Trophoblast cell (in vitro differentiated cells and primary cell): ENCODE data around the gene MGRN1.

Experiments used
- DNase-seq, 2 donors: peaks; one replicate each; pipeline ENCODE4 v3.0.0-alpha.2; 2016
- H2AFZ ChIP-seq: 2 replicates; pipeline ENCODE4 v1.6.1; 2013; ENCODE audit warnings: low read length, moderate library complexity, mild to moderate bottlenecking; ENCODE audit not compliant: insufficient read depth, poor library complexity
- H2AK5ac ChIP-seq: 2 replicates; pipeline ENCODE4 v1.6.1; 2013; ENCODE audit warnings: mild to moderate bottlenecking, low read length
- H2BK120ac ChIP-seq: 2 replicates; pipeline ENCODE4 v1.6.1; 2013; ENCODE audit warnings: low read length, mild to moderate bottlenecking, moderate library complexity; ENCODE audit not compliant: insufficient read depth, poor library complexity
- H2BK12ac ChIP-seq: 2 replicates; pipeline ENCODE4 v1.6.1; 2013; ENCODE audit warnings: mild to moderate bottlenecking, low read length, moderate library complexity
- H2BK5ac ChIP-seq: 2 replicates; pipeline ENCODE4 v1.6.1; 2013; ENCODE audit warnings: low read length, low read depth, moderate library complexity, mild to moderate bottlenecking; ENCODE audit not compliant: poor library complexity
- H3K14ac ChIP-seq: 2 replicates; pipeline ENCODE4 v1.6.1; 2013; ENCODE audit warnings: mild to moderate bottlenecking, low read length
- H3K18ac ChIP-seq: 2 replicates; pipeline ENCODE4 v1.6.1; 2013; ENCODE audit warnings: mild to moderate bottlenecking, low read length
- H3K23ac ChIP-seq: 2 replicates; pipeline ENCODE4 v1.6.1; 2013; ENCODE audit warnings: low read length
- H3K27ac ChIP-seq: 2 replicates; pipeline ENCODE4 v1.5.1; 2013; ENCODE audit warnings: low read depth, mild to moderate bottlenecking, inconsistent platforms, low read length, moderate library complexity
- H3K27me3 ChIP-seq: 2 replicates; pipeline ENCODE4 v1.6.1; 2013; ENCODE audit warnings: inconsistent platforms, mild to moderate bottlenecking, low read length, moderate library complexity; ENCODE audit not compliant: insufficient read depth
- H3K36me3 ChIP-seq, 2 experiments: 1 replicate in 1 of 2; 2 replicates in 1 of 2; pipeline ENCODE4 v1.6.1; 2013; ENCODE audit warnings: low read length in 2 of 2, mild to moderate bottlenecking in 2 of 2, moderate library complexity in 1 of 2; ENCODE audit not compliant: insufficient read depth in 2 of 2, control insufficient read depth in 1 of 2
- H3K4ac ChIP-seq: 2 replicates; pipeline ENCODE4 v1.6.1; 2013; ENCODE audit warnings: low read depth, mild to moderate bottlenecking, low read length, moderate library complexity
- H3K4me1 ChIP-seq, 2 experiments: 1 replicate in 1 of 2; 2 replicates in 1 of 2; pipeline ENCODE4 v1.6.1; 2013; ENCODE audit warnings: low read length in 2 of 2, mild to moderate bottlenecking in 2 of 2, moderate library complexity in 1 of 2; ENCODE audit not compliant: insufficient read depth in 2 of 2, control insufficient read depth in 1 of 2
- H3K4me2 ChIP-seq: 2 replicates; pipeline ENCODE4 v1.6.1; 2013; ENCODE audit warnings: inconsistent platforms, mild to moderate bottlenecking, low read length, moderate library complexity
- H3K4me3 ChIP-seq: 2 replicates; pipeline ENCODE4 v1.5.1; 2013; ENCODE audit warnings: mild to moderate bottlenecking, low read depth, low read length, inconsistent platforms
- H3K79me1 ChIP-seq: one replicate; pipeline ENCODE4 v1.6.1; 2013; ENCODE audit warnings: low read length
- H3K79me2 ChIP-seq: 2 replicates; pipeline ENCODE4 v1.6.1; 2013; ENCODE audit warnings: low read length, mild to moderate bottlenecking; ENCODE audit not compliant: control insufficient read depth, insufficient read depth, poor library complexity
- H3K9ac ChIP-seq: 2 replicates; pipeline ENCODE4 v1.6.1; 2013; ENCODE audit warnings: mild to moderate bottlenecking, low read length
- H3K9me3 ChIP-seq: 2 replicates; pipeline ENCODE4 v1.6.1; 2013; ENCODE audit warnings: low read depth, mild to moderate bottlenecking, control low read depth, inconsistent platforms, low read length; ENCODE audit not compliant: insufficient read depth
- H4K12ac ChIP-seq: 2 replicates; pipeline ENCODE4 v1.6.1; 2013; ENCODE audit warnings: low read depth, mild to moderate bottlenecking, low read length, moderate library complexity
- H4K8ac ChIP-seq: 2 replicates; pipeline ENCODE4 v1.6.1; 2013; ENCODE audit warnings: low read depth, mild to moderate bottlenecking, low read length, moderate library complexity
- H4K91ac ChIP-seq: one replicate; pipeline ENCODE4 v1.6.1; 2013; ENCODE audit warnings: low read depth, mild to moderate bottlenecking, low read length, moderate library complexity
- WGBS: extraction: QIAGEN DNeasy Blood & Tissue Kit; methylation state at CpG from one replicate; pipeline ENCODE4 v1.1.7; 2013; ENCODE audit warnings: missing lambda C conversion rate; ENCODE audit not compliant: insufficient read length, insufficient coverage; ENCODE audit errors: extremely low coverage; 5-methylcytosine and 5-hydroxymethylcytosine counted together

Gene MGRN1

DNA sequence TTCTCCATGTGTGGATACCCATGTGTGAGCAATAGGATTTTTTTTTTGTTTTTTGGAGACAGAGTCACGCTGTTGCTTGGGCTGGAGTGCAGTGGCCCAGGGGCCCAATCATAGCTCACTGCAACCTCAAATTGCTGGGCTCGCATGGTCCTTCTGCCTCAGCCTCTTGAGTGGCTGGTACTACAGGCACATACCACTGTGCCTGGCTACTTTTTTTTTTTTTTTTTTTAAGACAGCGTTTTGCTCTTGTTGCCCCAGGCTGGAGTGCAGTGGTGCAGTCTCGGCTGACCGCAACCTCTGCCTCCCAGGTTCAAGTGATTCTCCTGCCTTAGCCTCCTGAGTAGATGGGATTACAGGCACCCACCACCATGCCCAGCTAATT lies 16.7 kb downstream of the MGRN1 start:
- no peaks in the 10 kb centered on the region for H3K79me1 ChIP-seq
- peaks cover 7 to 16% of the 10 kb centered on the region in 2 experiments for H3K4me1 ChIP-seq
- no peak overlapping the region for H3K4me3 ChIP-seq
- H3K27me3 ChIP-seq = no peaks in the 10 kb centered on the region
- peaks cover 10 to 14% of the 10 kb centered on the region in 2 experiments for H3K36me3 ChIP-seq
- H4K8ac ChIP-seq = no peak overlapping the region
- H3K23ac ChIP-seq = no peak overlapping the region
- H2BK5ac ChIP-seq = no peak overlapping the region
- H3K27ac ChIP-seq = no peak overlapping the region
- H2BK12ac ChIP-seq = no peak overlapping the region
- H3K9ac ChIP-seq = no peak overlapping the region
- H2AK5ac ChIP-seq = no peak overlapping the region
- H3K4ac ChIP-seq = no peak overlapping the region
- H2BK120ac ChIP-seq = no peak overlapping the region
- no peak overlapping the region for H2AFZ ChIP-seq
- no peak overlapping the region for H4K91ac ChIP-seq
- no peak overlapping the region for H3K18ac ChIP-seq
- no peak for DNase-seq
- H3K79me2 ChIP-seq = peaks cover 11% of the 10 kb centered on the region
- H3K9me3 ChIP-seq = peaks cover 3% of the 10 kb centered on the region
- H3K14ac ChIP-seq = no peak overlapping the region
- H3K4me2 ChIP-seq = no peak overlapping the region
- H4K12ac ChIP-seq = no peak overlapping the region
- no CpG with 5 or more reads among the region's 5 CpGs for WGBS

DNA sequence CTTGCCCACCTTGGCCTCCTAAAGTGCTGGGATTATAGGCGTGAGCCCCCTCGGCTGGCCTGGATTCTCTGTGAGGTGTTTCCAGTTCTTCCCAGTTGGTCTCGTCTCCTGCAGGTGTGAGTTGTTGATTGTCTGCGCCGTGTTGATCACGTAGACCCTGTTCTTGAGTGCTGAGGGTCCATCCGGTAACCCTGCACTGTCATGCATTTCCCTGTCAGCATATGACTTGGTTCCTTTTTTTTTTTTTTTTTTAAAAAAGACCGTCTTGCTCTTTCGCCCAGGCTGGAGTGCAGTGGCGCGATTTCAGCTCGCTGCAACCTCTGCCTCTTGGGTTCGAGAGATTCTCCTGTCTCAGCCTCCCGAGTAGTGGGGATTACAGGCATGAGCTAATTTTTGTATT lies 17.3 kb downstream of the MGRN1 start:
- H3K14ac ChIP-seq = no peak overlapping the region
- H2AK5ac ChIP-seq = no peak overlapping the region
- peaks cover 7 to 16% of the 10 kb centered on the region in 2 experiments for H3K4me1 ChIP-seq
- H3K18ac ChIP-seq = no peak overlapping the region
- H3K27me3 ChIP-seq = no peaks in the 10 kb centered on the region
- H2BK120ac ChIP-seq = no peak overlapping the region
- WGBS = no CpG with 5 or more reads among the region's 14 CpGs
- no peak overlapping the region for H3K9ac ChIP-seq
- no peak overlapping the region for H3K27ac ChIP-seq
- H3K9me3 ChIP-seq = peaks cover 5% of the 10 kb centered on the region
- DNase-seq = no peak
- H4K91ac ChIP-seq = no peak overlapping the region
- no peak overlapping the region for H4K8ac ChIP-seq
- H3K23ac ChIP-seq = no peak overlapping the region
- no peaks in the 10 kb centered on the region for H3K79me1 ChIP-seq
- H4K12ac ChIP-seq = no peak overlapping the region
- no peak overlapping the region for H2BK12ac ChIP-seq
- peaks cover 11% of the 10 kb centered on the region for H3K79me2 ChIP-seq
- H2BK5ac ChIP-seq = no peak overlapping the region
- H2AFZ ChIP-seq = no peak overlapping the region
- peaks cover 13 to 16% of the 10 kb centered on the region in 2 experiments for H3K36me3 ChIP-seq
- H3K4me3 ChIP-seq = no peak overlapping the region
- no peak overlapping the region for H3K4me2 ChIP-seq
- no peak overlapping the region for H3K4ac ChIP-seq

- Histone ChIP-seq H3K9me3 (peaks cover 9% of the 10 kb centered on the region), H3K79me1 (no peaks in the 10 kb centered on the region), H2AK5ac (no peak overlapping the region), H4K8ac (no peak overlapping the region), H3K4me1 (no peaks in the 10 kb centered on the region), H3K9ac (no peak overlapping the region), H2BK12ac (no peak overlapping the region), H3K79me2 (no peaks in the 10 kb centered on the region), H3K18ac (no peak overlapping the region), H2BK120ac (no peak overlapping the region), H3K4me3 (no peak overlapping the region), H3K23ac (no peak overlapping the region), H3K36me3 (peaks cover 22 to 26% of the 10 kb centered on the region in 2 experiments), H2AFZ (no peak overlapping the region), H3K27ac (no peak overlapping the region), H3K4me2 (no peak overlapping the region), H3K14ac (no peak overlapping the region), H4K12ac (no peak overlapping the region), H2BK5ac (no peak overlapping the region), H3K4ac (peak overlapping the region; percentile 17), H4K91ac (no peak overlapping the region), H3K27me3 (no peaks in the 10 kb centered on the region)
- DNase-seq = no peak
- WGBS = no CpG with 5 or more reads among the region's 22 CpGs
Observed at GRCh38 chr16:4646773-4647643, 22.4 kb downstream of the MGRN1 start.

- H3K14ac ChIP-seq = no peak overlapping the region
- no peak overlapping the region for H3K4ac ChIP-seq
- no peak overlapping the region for H2BK5ac ChIP-seq
- H4K91ac ChIP-seq = no peak overlapping the region
- no peak overlapping the region for H4K12ac ChIP-seq
- peaks cover 28 to 32% of the 10 kb centered on the region in 2 experiments for H3K36me3 ChIP-seq
- no peak overlapping the region for H2AFZ ChIP-seq
- no peak overlapping the region for H3K4me2 ChIP-seq
- H3K9me3 ChIP-seq = peaks cover 12% of the 10 kb centered on the region
- H3K27me3 ChIP-seq = no peaks in the 10 kb centered on the region
- no peak overlapping the region for H3K23ac ChIP-seq
- no peak overlapping the region for H4K8ac ChIP-seq
- H3K79me1 ChIP-seq = no peaks in the 10 kb centered on the region
- H3K9ac ChIP-seq = no peak overlapping the region
- H3K79me2 ChIP-seq = no peaks in the 10 kb centered on the region
- H3K4me1 ChIP-seq = no peaks in the 10 kb centered on the region
- no peak overlapping the region for H3K18ac ChIP-seq
- DNase-seq = no peak
- no peak overlapping the region for H3K4me3 ChIP-seq
- H2BK12ac ChIP-seq = no peak overlapping the region
- no CpG with 5 or more reads among the region's 8 CpGs for WGBS
- H2AK5ac ChIP-seq = no peak overlapping the region
- H3K27ac ChIP-seq = no peak overlapping the region
- H2BK120ac ChIP-seq = no peak overlapping the region
Observed at GRCh38 chr16:4647644-4647980, 23.0 kb downstream of the MGRN1 start.
